IPS DF 4.7 (cell line): ENCODE results near the gene ACTL6B.
"Not testable (repeated sequence)": the region's sequence is repeated elsewhere in the genome, so short reads cannot be mapped to it uniquely, and the experiment has no call there.

Experiments used
- DNase-seq: peaks from one replicate; pipeline ENCODE4 v3.0.0-alpha.2; 2013; ENCODE audit warnings: low spot score; ENCODE audit errors: extremely low read depth

The ACTL6B gene

DNA sequence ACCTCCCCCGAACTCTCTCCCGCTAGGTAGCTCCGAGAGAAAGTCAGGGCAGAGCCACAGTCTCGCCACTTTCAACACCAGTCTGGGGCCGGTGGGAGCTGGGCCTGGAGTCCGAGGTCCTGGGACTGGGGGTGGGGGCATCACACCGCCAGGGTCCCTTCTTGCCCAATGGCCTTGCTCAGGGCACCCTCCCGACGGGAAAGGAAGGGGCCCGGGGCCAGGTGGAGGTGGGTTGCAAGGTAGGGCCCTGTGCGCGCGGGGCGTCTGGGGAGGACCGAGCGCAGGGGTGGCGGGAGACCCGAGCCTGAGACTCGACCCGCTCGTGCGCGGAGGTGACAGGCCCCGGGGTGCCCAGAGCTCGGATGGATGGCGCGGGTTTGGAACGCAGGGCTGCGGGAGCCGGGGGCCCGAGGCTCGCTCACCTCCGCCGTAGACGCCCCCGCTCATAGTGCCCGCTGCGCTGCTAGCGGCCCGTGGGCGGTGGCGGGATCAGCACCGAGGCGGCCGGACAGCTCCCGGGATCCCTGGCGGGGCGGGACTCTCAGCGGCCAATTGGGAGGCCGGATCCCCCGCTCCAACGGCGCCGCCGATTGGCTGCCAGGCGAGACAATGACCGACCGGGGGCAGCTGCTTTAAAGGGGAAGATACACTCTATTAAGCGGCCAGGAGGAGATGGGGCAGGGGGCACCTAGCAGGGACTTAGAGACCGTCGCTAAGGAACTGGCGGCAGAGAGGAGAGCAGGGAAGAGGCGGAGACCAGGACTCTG is at the start of gene ACTL6B:
Gene ACTL6B, minus strand, starts transcription at position 541 of the 767 bp plus-strand sequence. Its CDS starts 94 bp downstream, at position 447.
- DNase-seq = no peak

DNA sequence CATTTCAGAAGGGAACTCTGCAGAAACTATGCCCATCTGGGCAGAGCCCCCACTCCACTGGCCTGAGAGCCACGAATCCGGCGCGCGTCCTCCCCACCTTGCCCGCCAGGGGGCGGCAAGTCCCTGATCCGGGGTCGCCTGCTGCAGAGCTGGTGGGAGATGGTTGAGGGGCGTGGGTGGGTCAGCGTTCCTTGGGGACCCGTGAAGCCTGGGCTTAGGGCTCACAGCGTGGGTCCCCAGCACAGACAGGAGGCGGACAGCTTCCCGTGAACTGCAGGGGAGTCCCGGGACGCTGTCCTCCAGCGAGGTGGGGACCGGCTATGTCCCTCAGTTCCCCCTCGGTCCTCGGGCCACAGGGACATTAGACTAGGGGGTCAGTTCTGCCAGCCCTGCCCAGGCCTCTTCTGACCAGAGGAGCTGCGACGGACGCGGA is 49.1 kb upstream of the ACTL6B start:
- DNase-seq = peak; percentile 56

DNA sequence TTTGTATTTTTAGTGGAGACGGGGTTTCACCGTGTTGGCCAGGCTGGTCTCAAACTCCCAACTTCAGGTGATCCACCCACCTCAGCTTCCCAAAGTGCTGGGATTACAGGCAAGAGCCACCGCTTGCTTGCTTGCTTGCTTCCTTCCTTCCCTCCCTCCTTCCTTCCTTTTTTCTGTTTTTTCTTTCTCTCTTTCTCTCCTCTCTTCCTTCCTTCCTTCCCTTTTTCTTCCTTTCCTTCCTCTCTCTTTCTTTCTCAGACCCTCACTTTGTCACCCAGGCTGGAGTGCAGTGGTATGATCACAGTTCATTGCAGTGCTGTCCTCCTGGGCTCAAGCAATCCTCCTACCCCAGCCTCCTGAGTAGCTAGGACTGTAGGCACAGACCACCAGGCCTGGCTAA is 44.8 kb upstream of the ACTL6B start:
- not testable (repeated sequence) for DNase-seq

GRCh38 chr7:100699018-100699417 is 42.8 kb upstream of the ACTL6B start:
- DNase-seq = no peak

GRCh38 chr7:100696123-100696521 is 39.9 kb upstream of the ACTL6B start:
- DNase-seq = no peak

DNA sequence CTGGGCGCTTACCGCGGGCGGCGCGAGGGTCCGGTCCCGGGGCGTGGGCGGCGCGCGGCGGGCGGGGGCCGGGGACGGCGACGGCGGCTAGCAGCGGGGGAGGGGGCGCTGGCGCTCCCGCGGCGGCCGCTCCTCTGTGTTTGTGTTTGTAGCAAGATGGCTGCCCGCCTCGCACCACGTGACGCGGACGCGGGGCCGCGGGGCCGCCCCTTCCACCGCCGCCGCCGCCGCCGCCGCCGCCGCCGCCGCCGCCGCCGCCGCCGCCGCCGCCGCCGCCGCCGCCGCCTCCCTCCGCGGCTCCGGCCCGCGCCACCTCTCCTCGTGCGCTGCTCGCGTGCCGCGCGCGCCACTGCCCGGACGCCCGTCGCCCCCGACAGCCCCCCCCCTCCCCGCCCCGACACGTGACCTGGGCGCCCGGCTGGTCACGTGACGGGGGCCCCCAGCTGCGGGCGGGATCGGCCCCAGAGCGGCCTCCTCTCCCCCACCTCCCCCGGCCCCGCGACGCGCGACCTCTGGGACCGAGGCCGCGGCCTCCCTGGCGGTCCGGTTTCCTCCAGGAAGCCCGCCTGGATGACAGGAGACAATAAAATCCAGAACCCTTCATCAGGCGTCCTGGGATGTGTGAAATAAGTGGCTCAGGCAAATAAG is 38.0 kb upstream of the ACTL6B start, which contains the start of gene GIGYF1:
Gene GIGYF1, minus strand, starts transcription at position 153 of the 648 bp plus-strand sequence. CDS start 6,012 bp downstream, outside the sequence.
- DNase-seq = no peak

DNA sequence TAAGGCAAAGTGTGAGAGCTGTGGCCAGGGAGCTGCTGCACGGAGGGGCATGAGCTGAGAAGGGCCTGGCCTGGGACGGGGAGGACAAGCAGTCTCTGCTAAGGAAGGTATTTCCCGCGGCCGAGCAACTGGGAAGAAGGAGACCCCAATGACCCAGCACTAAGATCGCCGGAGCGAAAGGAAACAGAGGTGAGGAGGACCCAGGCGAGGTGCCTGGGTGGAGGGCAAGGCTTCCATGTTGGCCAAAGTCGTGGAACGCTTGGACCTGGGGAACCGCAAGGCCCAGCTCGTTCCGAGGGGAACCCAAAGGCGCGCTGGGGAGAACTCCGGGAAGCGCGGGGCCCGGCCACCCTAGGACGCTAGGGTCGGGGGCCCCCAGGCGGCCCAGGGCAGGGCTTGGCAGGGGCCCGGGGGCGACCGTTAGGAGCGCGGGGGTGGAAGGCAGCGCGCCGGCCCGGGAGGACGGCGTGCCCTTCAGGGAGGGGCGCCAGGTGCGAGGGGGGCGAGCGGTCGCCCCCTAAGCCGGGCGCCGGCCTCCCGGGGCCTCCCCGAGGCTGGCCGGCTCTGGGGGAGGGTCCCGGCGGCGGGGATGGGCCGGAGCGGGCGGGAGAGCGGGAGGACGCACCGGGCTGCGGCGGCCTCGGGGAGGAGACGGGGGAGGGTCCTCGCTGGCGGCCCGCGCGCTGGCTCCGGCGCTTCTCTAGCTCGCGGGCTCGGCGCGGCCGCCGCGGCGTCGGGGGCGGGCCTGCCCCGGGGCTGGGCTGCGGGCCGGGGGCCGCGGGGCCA is 37.3 kb upstream of the ACTL6B start:
- DNase-seq = no peak

- no peak for DNase-seq
Measured at GRCh38 chr7:100692578-100692961, 36.3 kb upstream of the ACTL6B start.

GRCh38 chr7:100691676-100692577 is 35.7 kb upstream of the ACTL6B start:
- DNase-seq = no peak

GRCh38 chr7:100689230-100690135 is 33.2 kb upstream of the ACTL6B start:
- DNase-seq = no peak

- no peak for DNase-seq
Measured at GRCh38 chr7:100688326-100688860, 32.1 kb upstream of the ACTL6B start.

DNA sequence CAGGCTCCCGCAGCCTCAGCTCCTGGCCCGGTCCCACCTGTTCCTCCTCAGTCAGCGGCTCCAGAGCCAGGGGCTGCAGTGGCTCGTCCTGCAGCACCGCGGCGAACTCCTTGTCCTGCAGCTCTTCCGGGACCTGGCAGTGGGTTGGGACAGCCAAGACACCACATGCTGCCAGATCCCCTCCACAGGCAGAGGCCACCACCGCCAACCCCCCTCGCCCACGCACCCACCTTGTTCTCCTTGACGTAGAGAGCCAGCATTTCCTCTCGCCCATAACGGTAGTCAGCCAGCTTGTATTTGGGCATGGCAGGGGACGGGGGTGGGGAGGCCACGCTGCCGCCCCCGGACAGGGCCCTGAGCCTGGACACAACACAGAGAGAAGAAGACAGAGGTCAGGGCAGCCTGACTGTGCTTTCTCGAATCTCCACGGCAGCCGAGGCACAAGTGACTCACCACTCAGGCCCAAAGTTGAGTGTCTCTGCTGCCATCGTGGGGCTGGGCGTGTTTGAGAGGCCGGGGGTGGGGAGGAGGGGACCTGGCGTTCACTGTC is 31.6 kb upstream of the ACTL6B start:
- DNase-seq = no peak

- DNase-seq = no peak
Measured at GRCh38 chr7:100687261-100687660, 31.0 kb upstream of the ACTL6B start.

DNA sequence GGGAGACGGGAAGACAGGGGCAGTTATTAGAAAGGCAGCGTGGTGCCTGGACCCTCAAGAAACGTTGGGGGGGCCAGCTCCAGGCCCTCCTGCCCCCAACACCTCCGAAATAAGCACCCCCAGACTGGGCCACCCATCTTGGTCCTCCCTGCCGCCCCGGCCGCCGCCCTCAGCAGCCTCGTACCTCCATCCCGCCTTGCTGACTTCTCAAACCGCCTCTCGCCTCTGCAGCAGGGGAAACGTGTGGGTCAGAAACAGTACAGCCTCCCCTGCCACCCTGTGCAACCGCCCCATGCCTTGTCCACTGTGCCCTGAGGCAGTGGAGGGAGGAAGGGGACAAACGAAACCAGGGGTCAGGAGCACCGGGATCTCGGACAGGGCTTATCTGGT is 30.6 kb upstream of the ACTL6B start:
- DNase-seq = no peak

- no peak for DNase-seq
Measured at GRCh38 chr7:100686201-100686821, 30.1 kb upstream of the ACTL6B start.

DNA sequence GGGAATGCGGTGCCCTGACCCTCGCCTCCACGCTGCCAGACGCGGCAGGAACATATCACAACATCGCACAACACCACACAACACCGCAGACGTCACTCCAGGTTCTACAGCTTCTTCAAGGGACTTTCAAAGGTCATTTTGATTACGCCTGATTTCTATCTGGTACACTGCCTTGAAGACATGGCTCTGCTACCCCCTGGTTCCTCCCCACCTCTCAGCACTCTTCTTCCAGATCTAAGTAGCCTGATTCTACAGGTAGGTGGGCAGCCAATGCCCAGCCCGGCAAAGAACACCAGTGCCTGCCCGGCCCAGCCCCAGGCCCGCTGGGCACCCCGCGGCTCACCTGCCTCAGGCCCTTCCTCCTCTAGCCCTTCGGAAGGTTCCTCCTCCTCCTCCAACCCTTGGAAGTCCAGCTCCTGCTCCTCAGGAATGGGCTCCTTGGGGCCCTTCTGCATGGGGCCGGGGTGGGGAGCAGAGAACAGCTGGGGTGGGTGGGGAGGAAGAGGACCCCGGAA is 29.4 kb upstream of the ACTL6B start:
- DNase-seq = no peak

DNA sequence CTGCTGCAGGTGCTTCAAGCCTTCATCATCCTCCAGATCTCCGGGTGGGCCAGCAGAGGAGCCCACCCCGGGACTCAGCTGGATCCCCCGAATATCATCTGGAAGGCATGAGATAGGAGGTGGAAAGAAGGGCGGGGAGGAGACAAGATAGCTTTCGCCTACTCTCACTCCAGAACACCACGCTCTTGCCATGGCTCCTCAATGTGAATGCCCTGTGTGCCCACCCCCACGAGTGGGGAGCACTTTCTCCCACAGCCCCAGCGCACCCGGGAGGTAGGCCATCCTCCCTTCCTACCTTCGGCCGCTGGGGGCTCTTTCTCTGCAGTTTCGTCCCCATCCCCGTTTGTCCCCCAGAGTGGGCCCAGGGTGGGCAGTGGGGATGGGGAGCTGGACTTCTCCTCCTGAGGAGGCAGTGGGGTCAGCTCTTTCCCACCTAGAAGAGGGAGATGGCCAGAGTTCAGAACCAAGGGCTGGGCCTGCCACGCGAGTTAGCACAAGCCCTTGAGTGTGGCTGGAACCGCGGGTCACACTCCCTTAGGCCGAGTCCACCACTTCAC is 28.9 kb upstream of the ACTL6B start:
- no peak for DNase-seq

DNA sequence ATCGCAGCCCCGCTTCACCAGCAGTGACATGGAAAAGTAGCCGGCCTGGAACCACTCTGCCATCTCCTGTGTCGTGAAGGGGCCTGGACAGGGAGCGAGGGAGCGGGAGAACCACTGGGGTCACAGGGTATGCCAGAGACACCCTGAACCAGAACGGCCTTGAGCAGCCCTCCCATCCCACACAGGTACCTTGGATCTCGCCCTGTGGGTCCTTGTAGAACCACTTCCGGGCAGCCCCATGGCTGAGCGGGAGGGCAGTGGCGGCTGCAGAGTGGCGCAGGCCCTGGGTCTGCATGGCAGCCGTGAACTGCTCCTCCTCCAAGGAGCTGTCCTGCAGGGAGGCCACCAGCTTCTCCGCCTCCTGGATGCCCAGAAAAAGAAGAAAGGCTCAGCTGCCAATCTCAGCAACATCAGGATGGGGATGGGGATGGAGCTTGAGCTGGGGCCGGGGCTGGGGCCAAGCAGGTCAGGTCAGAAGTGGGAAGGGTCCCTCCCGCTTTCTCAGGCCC is 28.3 kb upstream of the ACTL6B start:
- no peak for DNase-seq
